RWPE1 (cell line): Measurements from ENCODE around the gene TMC1.
A peak's percentile ranks its signal among the peaks of the same experiment; 100 is the strongest.
"Not testable (repeated sequence)": the region's sequence is repeated elsewhere in the genome, so short reads cannot be mapped to it uniquely, and the experiment has no call there.

ENCODE experiments used
- CTCF ChIA-PET: fragments of 350-600 bp; sonication (Branson Sonifier 250); formaldehyde crosslinking; extraction: SDS; loops from one replicate; lab custom pipeline; 2021; lab: Yijun Ruan, JAX
- POLR2A ChIA-PET: fragments of 400-600 bp; formaldehyde crosslinking; extraction: SDS; loops from one replicate; lab custom pipeline; 2020; ENCODE audit warnings: antibody characterized with exemption; ENCODE audit not compliant: low non-redundant PET; lab: Yijun Ruan, JAX
- DNase-seq: peaks from one replicate; pipeline ENCODE4 v3.0.0; 2012; ENCODE audit warnings: low spot score
- H3K27ac ChIP-seq: fragments of 450-650 bp; 2 replicates; pipeline ENCODE4 v1.5.1; 2017
- CTCF ChIP-seq: fragments of 450-650 bp; conservative IDR thresholded peaks from 2 replicates; pipeline ENCODE4 v1.5.1; 2017; ENCODE audit warnings: low read depth, mild to moderate bottlenecking

TMC1 gene

GRCh38 chr9:72478966-72479365 lies 42.4 kb upstream of the TMC1 start:
- ChIA-PET POLR2A (interaction anchor here (0.6 kb wide), 1 partner anchor 17 kb away, joined by 3 read pairs; no protein-coding TSS in a partner anchor), CTCF (interaction anchor here (0.6 to 1.0 kb wide), 3 partner anchors 73 to 1103 kb away, joined by 3 read pairs; no protein-coding TSS in a partner anchor)
- H3K27ac ChIP-seq, result peak overlapping the region; percentile 61

DNA sequence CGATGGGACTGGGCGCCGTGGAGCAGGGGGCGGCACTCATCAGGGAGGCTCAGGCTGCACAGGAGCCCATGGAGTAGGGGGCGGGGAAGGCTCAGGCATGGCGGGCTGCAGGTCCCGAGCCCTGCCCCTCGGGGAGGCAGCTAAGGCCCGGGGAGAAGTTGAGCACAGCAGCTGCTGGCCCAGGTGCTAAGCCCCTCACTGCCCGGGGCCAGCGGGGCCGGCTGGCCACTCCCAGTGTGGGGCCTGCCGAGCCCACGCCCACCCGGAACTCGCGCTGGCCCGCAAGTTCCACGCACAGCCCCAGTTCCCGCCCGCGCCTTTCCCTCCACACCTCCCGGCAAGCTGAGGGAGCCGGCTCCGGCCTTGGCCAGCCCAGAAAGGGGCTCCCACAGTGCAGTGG lies 41.1 kb upstream of the TMC1 start:
- CTCF ChIA-PET, result interaction anchor here (0.7 kb wide), 1 partner anchor 193 kb away, joined by 3 read pairs; no protein-coding TSS in a partner anchor
- DNase-seq, POLR2A ChIA-PET, H3K27ac ChIP-seq: not testable (repeated sequence)

More at GRCh38 chr9:72478966-72479365, 42.4 kb upstream of the TMC1 start:
- DNase-seq, result no peak
- no peak for TF ChIP-seq CTCF

DNA sequence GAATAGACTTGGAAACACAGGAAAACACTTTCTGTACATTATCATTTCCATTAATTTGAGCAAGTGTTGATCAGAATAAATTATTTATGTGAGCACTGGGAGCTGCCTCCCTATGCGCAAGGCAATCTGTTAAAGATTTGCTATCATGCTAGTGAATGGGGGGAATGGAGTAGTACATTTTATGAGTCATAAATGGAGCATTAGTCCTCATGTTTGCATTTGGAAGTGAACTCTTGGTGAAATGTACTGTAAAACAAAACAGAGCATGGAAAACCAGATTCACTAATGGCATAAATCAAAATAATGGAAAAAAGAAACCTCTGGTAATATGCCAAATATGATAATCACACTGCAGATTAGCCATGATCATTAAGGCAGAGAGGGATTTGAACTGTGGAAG lies 40.5 kb upstream of the TMC1 start:
- no peak for TF ChIP-seq CTCF
- no peak for DNase-seq
- ChIA-PET POLR2A (no interaction called here), CTCF (interaction anchor here (0.7 kb wide), 1 partner anchor 11 kb away, joined by 3 read pairs; no protein-coding TSS in a partner anchor)
- no peak overlapping the region for H3K27ac ChIP-seq

DNA sequence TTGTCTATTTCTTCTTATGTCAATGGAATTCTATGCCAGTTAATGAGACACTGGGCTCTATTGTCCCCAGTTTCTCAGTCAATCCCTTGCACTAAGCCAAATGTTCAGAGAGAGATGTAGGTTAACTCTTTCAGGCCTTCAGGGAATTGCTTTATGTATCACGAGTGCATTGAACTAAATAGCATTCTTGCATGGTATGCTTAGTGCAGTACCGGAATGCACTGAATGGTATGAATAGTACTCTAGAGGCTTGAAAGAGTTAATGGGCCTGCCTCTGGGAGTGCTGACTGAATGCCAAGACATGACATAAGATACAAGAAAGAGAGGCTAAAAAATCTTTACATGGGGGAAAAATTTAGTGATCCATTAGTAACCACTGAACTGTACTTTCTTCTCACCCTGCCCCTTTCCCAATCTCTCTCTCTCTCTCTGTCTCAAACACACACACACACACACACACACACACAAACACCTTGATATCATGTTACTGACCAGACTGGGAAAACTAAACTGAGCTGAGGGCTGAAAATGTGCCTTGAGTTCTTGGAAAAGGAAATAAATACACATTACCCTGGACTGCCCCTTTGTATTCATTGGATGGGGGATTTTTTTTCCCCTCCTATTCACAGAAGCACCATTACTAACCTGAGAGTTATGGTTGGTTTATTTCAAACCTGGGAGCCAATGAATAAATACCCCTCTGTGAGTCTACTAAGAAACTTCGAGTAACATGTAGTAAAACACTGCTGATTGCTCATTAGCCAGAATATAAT lies 35.4 kb upstream of the TMC1 start:
- H3K27ac ChIP-seq, result no peak overlapping the region
- DNase-seq, result no peak
- TF ChIP-seq CTCF, result no peak
- ChIA-PET CTCF (interaction anchor here (0.5 kb wide), 1 partner anchor 1503 kb away, joined by 3 read pairs; no protein-coding TSS in a partner anchor), POLR2A (no interaction called here)

- no peak overlapping the region for H3K27ac ChIP-seq
- CTCF ChIA-PET, result interaction anchor here (0.5 kb wide), 1 partner anchor 1504 kb away, joined by 3 read pairs; no protein-coding TSS in a partner anchor
- no peak for DNase-seq
- POLR2A ChIA-PET, result no interaction called here
- no peak for TF ChIP-seq CTCF
Observed at GRCh38 chr9:72486594-72486955, 34.8 kb upstream of the TMC1 start.

DNA sequence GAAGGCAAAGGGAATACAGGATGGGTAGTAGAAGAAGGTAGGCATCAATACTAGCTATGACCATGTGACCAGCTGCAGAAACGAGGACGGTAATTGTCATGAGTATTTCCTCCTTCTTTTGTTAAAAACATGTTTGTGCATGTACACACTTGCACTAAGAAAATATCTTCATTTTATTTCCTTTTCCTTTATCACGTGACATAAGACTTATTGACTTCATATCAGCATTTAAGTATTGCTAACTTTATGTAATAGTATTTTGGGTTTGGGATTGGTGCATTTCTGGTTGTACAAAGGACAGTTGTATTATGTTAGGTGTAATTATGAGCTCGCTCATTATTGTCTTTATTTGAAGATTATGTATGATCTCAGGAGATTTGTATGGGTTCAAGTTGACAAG lies 33.7 kb upstream of the TMC1 start:
- not testable (repeated sequence) for DNase-seq, H3K27ac ChIP-seq
- ChIA-PET CTCF (interaction anchor here (0.6 kb wide), 1 partner anchor 103 kb away, joined by 3 read pairs; no protein-coding TSS in a partner anchor), POLR2A (interaction anchor here (0.6 kb wide), 1 partner anchor 14 kb away, joined by 3 read pairs; no protein-coding TSS in a partner anchor)

GRCh38 chr9:72489986-72490385 lies 31.4 kb upstream of the TMC1 start:
- H3K27ac ChIP-seq, result no peak overlapping the region
- POLR2A ChIA-PET, result no interaction called here
- DNase-seq, result no peak
- CTCF ChIA-PET, result interaction anchor here (0.7 kb wide), 1 partner anchor 31 kb away, joined by 3 read pairs; no protein-coding TSS in a partner anchor
- TF ChIP-seq CTCF, result no peak
